COLO829 (cell line): Measurements from ENCODE around the gene GNG12.
A peak's percentile ranks its signal among the peaks of the same experiment; 100 is the strongest.

Experiments
- DNase-seq: peaks from one replicate; pipeline ENCODE4 v3.0.0; 2012; ENCODE audit warnings: low spot score

Gene GNG12

DNA sequence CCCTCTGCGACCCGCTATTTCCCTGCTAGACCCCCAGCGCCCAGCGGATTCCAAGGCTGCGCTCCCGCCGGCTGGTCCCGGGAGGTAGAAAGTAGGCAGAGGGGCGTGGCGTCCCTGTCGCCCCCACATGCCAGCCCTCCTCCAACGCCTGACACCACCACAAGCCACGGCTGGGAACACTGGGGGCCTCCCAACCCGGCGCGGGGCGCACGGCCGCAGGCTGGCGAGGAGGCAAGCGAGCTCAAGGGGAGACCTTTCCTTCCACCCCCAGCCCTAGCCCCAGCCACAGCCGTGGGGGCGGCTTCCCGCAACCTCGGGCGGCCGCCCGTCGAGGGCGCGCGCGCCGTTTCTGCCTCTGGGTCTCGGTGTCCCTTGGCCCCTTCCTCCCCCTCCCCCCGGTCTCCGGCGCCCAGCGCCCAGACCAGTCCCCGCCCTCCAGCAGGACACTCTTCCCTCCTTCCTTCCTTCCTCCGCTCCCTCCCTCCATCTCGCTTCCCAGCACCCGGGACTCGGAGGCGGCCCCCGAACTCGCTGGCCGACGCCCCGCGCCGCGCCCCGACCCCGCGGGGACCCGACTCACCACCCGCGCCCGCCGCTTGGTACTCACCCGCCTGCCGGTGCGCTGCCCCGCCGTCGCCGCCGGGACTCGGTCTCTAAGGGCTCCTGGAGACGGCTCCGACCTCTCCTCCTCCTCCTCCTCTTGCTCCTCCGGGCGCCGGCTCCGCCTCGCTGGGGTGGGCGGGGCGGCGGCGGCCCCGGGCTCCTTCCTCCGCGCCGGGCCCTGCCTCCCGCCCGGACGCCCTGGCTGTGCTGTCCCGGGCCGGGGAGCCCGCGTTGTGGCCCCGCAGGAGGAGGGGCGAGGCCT, at the start of gene GNG12:
GNG12 (minus strand) TSS at position 731 of the 865 bp plus-strand sequence. CDS start 125,781 bp downstream, outside the sequence.
- DNase-seq, result peak; percentile 66

DNA sequence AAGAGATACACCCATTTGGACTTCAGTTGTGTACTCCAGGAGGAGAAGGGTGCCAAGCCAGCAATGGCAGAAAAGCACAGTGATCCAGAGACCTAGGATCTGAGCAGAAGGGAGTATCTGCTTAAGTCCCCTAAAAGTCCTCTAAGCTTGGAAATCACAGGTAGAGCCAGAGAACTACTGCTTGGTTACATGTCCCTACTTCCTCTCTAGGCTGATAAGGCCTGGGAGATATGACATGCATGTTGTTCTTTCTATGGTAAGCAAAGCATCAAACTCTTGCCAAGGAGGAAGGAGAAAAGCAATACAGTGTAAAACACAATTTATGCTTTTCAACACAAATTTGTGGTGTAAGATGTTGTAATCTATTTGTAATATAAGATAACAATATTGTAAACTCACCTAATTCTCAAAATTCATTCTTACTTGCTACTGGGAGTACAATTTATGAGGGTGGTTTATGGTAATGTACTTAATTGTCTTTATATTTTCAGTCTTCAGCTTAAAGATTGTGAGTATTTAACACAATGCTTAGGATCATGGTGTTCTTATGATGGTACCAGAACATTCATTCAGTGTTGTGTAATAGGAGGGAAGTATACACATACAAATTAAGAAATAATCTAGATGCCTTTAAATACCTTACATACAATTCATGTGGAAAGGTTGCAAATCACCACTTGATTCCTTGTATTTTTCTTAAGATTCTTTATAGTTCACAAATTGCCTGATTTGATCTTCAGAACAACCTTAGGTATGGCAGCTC, 49.1 kb upstream of the GNG12 start:
- DNase-seq, result no peak

DNA sequence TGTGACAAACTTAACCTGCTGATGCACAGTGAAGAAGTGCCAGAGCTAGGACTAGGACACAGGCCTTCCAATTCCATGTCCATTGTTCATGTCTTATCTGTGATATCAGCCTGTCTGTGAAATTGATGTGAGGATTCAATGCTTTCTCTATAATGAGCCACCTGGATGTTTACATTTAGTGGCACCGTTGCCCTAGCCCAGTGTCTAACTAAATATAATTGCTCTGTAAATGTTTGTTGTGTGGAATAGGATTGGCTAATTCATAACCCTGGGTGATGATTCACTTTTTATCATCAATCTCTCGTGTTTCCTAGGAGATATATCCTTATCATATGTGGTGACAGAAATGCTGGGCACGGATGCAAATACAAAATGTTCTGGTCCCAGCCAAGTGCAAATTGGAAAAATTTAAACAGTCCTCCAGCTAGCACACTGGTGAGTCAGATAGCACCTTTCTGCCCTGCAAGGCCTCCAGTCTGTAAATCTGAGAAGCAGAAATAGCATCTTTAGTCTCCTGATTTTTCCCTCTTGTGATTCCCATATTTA, 46.9 kb upstream of the GNG12 start:
- no peak for DNase-seq

DNA sequence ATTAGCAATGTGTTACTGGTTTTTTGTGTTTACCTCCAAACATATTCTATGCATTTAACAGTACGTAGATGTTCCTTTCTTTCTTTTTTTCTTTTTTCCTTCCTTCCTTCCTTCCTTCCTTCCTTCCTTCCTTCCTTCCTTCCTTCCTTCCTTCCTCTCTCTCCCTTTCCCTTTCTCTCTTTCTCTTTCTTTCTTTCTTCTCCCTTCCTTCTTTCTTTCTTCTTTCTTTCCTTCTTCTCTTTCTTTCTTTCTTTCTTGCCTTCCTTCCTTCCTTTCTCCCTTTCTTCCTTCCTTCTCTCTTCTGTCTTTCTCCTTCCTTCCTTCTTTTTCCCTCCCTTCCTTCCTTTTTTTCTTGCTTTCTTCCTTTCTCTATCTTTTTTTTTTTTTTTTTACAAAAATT, 46.2 kb upstream of the GNG12 start:
- no peak for DNase-seq

DNA sequence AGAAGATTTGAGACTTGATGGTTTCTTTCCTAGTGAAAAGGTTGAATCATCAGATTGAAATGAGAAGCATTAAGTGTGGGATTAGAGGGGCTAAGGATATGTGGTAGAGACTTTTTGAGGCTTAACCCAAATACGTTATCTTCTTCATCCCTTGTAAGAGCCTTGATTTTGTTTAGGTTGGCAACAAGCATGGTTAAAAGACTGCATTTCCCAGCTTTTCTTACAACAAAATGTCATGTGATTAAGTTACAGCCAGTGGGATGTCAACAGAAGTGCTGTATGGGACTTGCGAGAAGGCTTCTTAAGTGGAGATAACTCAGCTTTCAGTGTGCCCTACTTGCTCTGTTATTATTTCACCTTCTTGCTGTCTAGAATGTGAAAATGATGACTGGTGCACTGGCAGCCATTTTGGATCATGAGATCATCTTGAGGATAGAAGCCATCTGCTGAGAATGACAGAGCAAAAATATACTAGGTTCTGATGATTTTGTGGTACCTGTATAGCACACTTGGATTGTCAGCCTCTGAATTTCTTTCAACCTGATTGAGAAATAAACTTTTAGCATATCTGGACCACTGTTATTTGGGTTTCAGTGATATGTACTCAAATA, 41.3 kb upstream of the GNG12 start:
- DNase-seq, result no peak

DNA sequence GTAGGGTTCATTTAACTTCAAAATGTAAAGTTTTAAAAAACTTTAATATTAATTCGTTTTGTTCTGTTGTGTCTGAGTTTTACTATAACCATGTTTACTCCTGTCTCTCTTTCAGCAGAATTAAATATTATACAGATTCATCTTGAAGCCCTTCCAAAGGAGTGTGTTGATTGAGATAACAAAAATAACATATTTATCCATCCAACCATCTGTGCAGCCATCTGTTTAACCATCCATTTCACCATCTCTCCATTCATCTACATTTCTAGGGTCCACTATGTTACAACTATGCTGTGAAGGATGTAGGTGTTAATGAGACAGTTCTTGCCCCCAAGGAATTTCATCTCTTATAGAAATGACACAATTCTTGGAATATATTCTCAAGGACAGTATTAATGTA, 36.0 kb upstream of the GNG12 start:
- DNase-seq, result no peak

DNA sequence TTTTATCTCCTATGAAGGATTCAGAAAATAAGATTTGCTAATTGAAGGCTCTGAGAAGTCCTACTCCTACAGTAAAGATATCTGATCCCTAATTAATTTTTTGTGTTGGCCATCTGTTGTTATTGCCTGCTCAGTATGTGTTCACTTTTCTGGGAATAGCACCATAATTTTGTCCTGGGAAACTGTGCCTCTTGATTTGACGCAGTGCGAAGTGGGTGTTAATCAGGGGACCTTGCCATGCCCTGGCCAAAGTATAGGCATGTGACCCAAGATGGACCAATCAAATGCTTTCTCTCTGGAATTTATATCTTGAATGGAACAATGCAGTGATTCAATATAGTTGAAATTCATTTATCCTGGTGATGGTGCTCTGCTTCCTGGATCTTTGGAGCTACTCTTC, 30.4 kb upstream of the GNG12 start:
- no peak for DNase-seq

DNA sequence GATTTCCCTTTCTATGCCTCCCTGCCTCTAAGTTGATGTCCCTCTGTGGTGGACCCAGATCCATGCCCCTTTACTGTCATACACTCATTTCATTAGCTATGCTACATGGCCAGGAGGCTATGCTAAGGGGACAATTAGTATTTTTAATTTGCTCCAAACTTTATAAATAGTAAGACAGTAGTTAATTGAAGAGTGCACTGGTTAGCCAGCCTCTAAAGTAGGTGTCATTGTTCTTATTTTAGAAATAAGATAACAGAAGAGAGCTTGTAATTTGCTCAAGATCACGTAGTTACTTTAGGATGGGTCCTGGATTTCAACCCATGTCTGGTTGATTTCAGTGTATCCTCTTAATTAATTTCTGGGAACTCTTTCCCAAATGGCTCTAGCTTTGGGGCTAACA, 29.4 kb upstream of the GNG12 start:
- DNase-seq, result no peak

DNA sequence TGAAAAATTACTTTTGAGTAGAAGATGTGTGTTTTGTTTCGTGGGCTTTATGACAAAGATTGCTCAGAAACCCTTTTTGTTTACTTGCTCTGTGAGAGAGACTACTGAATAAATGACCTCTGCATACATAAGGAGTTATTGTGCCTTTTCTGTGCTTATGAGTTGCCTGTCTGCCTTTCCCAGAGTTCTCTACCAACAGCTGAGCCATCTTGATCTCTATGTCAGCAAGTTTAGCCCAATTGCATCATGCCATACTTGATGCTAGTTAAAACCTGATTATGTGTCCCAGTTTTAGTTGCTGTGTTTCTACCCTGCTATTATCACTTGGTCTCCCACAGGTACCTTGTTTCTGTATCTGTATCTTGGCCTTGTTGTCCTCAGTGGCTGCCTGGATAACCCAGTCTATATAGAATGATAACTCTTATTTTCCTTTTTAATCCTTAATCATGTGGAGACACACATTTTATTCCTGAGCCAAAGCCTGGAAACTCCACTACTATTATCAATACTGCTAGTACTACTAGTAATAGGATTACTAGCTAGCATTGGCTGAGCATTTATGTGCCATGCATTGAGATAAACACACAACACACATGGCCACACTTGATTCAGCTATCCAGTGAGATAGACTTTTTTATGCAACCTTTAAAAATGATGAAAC, 28.7 kb upstream of the GNG12 start:
- peak; percentile 16 for DNase-seq

DNA sequence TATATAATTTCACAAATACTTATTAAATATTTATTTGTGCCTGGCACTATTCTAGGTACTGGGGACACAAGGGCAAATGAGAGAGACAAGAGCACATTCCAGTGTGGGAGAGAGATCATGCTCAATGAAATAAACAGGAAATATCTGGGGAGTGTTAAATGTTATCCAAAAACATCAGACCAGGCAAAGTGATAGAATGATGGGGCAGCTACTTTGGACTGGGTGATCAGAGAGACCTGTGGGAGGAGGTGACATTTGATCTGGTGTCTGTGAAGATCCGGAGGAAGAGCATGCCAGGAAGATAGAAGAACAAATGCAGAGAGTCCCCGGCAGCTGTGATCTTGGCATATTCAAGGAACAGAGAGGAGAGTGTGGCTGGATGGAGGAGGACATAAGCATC, 27.5 kb upstream of the GNG12 start:
- no peak for DNase-seq

DNA sequence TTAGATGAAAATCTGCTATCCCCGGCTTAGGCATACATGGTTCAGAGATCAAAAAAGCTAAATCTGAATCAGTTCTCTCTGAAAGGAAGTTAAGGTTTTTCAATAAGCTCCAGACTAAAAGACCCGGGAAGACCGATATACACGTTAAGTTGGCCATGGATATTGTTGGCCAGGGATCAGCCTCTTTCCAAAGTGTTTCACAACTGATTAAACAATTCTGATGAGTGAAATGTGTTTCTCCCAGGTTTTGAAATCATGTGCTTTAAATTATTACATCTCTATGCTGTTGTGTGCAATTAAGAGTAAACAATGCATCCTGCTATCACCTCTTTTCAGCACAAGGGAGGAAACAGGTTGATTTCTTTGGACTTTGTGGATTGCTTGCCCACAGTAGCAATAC, 23.7 kb upstream of the GNG12 start:
- no peak for DNase-seq

DNA sequence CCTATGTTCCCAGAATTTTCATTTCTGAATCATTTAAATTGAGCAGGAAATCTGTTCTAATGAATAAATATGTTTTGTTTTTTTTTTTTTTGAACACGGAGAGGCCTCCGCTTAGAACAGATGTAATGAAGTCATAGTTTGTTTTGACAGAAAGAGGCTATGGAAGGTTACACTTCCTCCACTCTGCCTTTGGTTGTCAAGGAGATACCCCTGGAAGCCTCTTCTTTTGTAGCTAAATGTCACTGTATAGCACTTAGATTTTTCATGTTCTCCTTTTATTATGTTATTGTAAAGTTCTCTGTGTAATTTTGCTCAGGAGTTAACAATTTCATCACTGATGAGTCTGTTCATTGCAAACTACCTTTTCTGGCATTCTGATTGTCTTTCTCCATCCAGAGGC, 22.7 kb upstream of the GNG12 start:
- no peak for DNase-seq

DNA sequence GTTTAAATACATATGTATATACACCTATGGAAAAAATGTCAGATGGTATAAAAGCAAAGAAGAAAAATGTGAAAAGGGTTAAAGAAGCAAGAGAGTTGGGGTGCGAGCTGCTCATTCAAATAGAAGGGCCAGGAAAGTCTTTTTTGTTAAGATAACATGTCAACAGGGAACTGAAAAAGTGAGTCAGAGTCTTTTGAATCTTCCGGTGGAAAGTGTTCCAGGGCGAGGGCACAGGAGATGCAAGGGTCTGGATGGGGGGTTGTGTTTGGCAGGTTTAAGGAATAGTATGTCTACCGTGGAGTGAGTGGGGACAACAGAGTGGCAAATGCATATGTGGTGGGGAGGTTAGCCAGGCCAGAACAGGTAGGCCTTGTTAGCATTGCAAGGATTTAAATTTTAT, 22.2 kb upstream of the GNG12 start:
- DNase-seq, result no peak

DNA sequence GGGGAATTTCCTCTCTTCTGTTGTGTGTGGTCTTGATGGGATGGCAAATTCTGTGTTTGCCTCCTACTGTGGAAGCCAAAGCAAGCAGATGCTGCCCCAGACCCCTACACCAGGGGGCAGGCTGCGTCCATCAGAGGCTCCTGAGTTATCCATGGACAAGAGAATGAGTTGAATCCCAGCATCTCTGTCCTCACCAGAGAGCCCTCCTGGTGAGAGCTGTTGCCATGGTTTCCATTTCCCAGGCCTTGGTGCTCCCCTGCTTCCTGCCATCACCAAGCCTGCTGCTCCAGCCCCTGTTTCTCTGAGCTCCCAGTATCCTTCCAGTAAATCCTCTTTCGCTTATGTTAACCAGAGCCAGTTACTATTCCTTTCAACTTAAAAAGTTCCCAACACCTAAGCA, 20.4 kb upstream of the GNG12 start:
- DNase-seq, result peak; percentile 69

DNA sequence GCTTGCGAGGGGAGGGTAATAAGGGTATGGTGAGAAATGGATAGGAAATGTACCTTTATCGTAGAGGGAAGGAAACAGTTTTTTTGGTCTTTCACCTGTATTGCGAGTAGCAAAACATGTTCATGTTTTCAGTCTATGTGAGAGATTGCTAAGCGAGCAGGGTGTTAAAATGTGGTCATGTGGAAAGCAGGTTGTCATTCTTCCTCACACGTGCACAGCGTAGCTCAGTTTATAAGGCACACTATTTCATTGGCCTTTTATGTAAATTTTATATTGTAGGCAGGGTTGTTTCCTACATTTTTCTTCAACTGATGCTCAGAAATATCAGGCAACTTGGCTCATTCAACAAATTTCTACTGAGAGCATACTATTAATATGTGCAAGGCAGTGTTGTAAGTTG, 18.5 kb upstream of the GNG12 start:
- no peak for DNase-seq

DNA sequence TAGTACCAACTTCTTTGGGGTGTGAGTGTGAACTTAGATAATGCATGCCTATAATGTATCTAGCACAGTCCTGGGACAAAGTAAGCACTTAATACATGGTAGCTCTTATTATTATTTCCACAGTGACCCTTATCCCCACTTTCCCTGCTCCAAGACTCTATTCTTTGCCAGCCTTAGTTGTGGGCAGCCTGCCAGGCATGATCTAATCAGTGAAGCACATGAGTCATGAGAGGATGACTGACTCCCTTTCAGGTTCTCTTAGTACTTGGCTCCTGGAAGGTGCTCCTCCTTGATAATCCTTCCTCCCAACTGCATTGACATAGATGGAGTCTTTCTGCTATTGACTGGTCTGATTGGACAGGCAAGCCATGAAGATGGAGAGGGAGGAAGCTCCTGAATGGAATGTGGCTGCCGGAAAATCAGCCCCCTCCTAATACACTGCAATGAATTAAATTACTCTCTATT, 17.4 kb upstream of the GNG12 start:
- DNase-seq, result peak; percentile 80

DNA sequence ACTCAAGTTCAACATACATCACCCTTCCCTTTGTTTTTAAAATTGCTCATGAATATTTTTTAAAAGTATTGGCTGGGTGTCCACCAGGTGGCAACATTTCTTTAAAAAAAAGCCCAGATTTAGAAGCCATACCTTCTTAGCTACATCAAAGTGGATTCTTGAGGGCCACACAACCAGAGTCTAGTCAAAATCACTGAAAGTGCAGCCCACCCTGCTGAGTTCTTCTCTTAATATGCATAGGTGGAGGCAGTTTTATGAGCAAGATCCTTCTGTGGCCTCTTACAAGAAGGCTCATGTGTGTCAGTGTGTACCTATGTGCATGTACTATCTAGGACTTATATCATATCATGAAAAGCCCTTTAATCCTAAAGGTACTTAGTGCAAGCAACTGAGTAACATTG, 16.9 kb upstream of the GNG12 start:
- DNase-seq, result peak; percentile 19

DNA sequence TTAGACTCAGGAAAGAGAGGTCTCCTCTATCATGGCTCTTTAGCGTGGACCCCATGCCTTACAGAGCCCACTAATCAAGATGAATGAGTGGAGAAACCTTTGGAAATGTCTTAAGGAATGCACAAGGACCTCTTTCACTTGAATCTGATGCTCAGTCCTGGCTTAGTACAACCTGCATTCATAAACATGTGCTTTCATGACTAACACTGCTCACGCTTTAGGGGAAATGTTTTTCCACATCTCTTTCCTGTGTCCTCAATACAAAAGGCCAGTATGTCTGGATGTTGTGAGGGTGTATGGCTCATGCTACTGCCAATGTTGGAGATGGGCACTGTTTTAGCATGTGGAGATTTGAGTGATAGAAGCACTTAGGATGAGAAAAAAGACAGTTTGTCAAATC, 14.2 kb upstream of the GNG12 start:
- peak; percentile 91 for DNase-seq

DNA sequence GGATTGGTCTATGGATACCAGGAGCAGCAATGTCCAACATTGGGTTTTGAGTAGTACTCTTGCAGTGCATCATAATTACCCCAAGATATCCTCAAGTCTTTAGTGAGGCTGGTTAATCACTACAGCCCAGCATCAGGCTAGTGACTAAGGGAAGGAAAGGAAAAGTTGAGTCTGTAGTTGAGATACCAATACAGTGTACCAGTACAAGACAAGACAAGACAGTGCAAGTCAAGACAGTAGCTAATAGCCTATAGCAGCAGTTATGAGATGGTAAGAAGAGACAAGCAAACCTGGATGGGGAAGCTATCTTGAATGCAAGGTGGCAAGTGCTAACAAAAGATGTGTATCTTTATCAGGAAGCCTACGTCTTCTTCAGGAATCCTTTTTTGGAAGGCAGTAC, 13.3 kb upstream of the GNG12 start:
- DNase-seq, result no peak

DNA sequence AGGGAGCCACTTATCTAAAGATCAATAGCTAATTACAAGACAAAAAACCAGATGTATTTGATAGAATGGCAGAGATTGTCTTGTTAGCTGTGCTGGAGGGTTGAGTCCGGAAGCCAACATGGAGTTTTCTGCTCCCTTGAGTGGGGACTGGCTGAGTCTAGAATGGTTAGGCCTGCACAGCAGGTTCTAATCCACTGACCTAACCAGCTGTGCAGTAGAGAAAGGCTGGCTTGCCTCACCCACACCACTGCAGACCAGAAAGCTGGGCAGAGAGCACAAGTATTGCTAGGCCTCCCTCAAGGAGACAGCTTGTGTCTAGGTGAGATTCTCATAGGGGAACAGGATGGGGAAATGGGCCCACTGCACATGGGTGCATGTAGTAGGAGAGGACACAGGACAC, 11.7 kb upstream of the GNG12 start:
- no peak for DNase-seq

DNA sequence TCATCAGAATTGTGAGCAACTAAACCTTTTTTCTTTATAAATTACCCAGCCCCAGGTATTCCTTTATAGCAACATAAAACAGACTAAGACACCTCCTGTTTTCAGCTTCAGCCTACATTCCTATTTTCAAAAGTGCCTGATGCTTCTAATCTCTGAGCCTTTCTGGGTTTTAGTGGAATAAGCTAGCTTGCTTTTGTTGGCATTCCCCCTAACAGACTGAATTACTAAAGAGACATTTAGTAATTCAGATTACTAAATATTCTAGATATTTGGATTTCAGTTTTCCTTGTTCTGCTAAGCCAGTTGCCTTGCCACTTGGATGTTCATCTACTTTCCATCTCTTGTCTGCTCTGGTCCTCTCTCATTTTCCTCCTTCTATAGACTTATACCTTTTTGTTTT, 10.5 kb upstream of the GNG12 start:
- no peak for DNase-seq

DNA sequence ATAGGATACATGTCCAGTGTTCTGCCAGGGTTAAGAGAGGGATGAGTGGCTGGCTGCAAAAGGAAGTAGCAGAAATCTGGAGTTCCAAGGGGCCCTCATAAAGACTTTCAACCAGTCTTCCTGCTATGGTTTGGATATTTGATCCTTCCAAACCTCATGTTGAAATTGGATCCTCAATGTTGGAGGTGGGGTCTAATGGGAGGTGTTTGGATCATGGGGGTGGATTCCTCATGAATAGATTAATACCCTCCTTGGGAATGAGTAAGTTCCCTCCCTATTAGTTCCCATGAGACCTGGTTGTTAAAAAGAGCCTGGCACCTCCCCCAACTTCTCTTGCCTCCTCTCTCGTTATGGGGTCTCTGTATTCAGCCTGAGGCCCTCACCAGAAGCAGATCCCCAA, 10.1 kb upstream of the GNG12 start:
- no peak for DNase-seq
